NCI-H524 treated with DMSO at 0.1 percent for 48 hours (cell line): ENCODE results near the gene TBC1D30.
"Not testable (repeated sequence)": the region's sequence is repeated elsewhere in the genome, so short reads cannot be mapped to it uniquely, and the experiment has no call there.

Experiments used
- DNase-seq: peaks from one replicate; lab custom pipeline; 2025; lab: John Stamatoyannopoulos, UW

The TBC1D30 gene, protein sequence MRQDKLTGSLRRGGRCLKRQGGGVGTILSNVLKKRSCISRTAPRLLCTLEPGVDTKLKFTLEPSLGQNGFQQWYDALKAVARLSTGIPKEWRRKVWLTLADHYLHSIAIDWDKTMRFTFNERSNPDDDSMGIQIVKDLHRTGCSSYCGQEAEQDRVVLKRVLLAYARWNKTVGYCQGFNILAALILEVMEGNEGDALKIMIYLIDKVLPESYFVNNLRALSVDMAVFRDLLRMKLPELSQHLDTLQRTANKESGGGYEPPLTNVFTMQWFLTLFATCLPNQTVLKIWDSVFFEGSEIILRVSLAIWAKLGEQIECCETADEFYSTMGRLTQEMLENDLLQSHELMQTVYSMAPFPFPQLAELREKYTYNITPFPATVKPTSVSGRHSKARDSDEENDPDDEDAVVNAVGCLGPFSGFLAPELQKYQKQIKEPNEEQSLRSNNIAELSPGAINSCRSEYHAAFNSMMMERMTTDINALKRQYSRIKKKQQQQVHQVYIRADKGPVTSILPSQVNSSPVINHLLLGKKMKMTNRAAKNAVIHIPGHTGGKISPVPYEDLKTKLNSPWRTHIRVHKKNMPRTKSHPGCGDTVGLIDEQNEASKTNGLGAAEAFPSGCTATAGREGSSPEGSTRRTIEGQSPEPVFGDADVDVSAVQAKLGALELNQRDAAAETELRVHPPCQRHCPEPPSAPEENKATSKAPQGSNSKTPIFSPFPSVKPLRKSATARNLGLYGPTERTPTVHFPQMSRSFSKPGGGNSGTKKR

DNA sequence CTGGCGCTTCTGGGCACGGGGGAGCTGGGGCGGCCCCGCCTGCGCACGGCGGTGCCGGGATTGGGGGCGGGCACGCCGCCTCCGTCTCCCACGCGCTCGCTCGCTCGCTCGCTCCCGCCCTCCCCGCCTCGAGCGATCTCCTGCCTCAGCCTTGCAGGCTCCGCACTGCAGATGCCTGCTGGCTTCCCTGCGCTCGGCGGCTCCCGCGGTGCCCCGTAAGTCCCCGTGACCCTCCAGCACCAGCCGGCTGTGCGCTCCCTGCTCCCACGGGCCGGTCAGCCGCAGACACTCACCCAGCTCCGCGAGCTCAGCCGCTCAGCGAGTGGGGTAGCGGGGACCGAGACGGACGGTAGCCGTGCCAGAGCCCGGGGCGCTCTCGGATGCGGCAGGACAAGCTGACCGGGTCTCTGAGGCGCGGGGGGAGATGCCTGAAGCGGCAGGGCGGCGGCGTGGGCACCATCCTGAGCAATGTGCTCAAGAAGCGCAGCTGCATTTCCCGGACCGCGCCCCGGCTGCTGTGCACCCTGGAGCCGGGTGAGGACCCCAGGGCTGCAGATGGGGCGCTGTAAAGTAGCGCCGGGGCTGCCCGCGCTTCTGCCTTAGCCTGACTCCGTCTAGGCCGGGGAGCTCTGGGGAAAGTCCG lies at the start of gene TBC1D30:
Gene TBC1D30 (plus strand): TSS at position 148 of the 643 bp plus-strand sequence. CDS start 233 bp downstream, at position 381.
- peak; percentile 31 for DNase-seq

DNA sequence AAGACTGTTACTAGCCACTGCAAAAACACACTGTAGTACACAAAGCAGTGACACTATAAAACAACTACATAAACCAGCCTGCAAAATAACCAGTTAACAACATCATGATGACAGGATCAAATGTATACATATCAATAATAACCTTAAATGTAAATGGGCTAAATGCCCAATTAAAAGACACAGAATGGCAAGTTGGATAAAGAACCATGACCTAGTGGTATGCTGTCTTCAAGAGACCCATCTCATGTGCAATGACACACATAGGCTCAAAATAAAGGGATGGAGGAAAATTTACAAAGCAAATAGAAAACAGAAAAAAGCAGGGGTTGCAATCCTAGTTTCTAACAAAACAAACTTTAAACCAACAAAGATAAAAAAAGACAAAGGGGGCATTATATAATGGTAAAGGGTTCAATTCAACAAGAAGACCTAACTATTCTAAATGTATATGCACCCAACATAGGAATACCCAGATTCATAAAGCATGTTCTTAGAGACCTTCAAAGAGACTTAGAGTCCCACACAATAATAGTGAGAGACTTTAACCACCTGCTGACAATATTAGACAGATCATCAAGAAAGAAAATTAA lies 49.2 kb upstream of the TBC1D30 start:
- not testable (repeated sequence) for DNase-seq

DNA sequence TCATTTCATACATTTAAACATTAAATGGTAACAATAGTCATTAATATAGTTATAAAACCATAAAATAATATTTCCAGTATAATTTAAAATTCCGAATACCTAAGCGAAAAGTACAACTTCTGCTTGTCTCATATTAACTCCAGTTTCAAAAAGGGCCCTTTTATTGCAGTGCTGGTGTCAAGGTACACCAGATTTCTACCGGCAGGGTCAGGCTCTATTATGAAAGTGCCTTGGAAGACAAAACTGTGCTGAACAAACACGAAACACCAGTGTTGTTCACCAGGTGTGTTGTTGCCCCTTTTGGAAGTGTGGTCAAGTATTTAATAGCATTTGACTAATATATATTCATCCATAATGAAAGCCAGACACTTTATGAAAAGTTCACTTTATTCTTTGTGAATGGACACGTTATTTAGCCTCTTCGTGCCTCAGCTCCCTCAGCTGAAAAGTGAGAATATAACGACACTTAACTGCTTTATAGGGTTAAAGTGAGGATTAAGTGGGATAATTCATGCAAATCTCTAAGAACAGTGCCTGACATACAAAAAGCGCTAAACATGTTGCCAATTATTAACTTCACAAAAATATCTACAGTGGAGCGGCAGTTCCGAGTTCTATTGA lies 45.0 kb upstream of the TBC1D30 start:
- peak; percentile 60 for DNase-seq

DNA sequence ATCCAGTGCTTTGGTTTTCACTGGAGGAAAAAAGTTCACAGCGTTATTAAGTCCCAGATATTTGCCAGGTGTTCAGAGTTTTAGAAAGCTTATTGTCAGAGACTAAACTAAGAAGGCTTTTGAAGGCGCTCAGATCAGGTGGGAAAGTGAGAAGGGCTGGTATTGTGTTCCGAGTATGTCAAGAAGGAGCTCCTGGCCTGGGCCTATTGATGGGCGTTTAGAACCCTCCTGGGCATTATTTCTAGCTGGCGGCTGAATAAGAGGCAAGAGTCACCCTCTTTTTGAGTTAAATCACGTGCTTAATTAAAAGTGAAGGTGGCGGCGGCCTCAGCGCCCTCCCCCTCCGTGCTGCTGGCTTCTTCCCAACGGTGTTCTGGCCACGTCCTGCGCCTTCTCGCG lies 44.3 kb upstream of the TBC1D30 start:
- peak; percentile 48 for DNase-seq

DNA sequence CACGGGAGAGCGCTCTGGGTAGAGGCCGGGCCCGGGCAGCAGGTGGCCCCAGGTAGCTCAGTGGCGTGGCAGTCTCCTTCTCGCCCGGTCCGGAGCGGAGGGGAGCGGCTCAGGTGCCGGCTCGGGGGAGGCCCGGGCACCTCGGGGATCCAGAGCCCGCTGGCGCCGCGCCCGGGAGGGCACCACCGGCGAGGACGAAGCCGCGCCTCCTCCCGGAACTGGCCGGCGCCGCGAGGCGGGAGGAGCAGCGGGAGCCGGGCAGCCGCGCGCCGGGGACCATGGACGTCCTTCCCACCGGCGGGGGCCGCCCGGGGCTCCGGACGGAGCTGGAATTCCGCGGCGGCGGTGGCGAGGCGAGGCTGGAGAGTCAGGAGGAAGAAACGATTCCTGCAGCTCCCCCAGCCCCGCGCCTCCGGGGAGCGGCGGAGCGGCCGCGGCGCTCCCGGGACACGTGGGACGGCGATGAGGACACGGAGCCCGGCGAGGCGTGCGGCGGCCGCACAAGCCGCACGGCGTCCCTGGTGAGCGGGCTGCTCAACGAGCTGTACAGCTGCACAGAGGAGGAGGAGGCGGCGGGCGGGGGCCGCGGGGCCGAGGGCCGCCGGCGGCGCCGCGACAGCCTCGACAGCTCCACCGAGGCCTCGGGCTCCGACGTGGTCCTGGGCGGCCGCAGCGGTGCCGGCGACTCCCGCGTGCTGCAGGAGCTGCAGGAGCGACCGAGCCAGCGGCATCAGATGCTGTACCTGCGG lies 43.7 kb upstream of the TBC1D30 start:
- no peak for DNase-seq

DNA sequence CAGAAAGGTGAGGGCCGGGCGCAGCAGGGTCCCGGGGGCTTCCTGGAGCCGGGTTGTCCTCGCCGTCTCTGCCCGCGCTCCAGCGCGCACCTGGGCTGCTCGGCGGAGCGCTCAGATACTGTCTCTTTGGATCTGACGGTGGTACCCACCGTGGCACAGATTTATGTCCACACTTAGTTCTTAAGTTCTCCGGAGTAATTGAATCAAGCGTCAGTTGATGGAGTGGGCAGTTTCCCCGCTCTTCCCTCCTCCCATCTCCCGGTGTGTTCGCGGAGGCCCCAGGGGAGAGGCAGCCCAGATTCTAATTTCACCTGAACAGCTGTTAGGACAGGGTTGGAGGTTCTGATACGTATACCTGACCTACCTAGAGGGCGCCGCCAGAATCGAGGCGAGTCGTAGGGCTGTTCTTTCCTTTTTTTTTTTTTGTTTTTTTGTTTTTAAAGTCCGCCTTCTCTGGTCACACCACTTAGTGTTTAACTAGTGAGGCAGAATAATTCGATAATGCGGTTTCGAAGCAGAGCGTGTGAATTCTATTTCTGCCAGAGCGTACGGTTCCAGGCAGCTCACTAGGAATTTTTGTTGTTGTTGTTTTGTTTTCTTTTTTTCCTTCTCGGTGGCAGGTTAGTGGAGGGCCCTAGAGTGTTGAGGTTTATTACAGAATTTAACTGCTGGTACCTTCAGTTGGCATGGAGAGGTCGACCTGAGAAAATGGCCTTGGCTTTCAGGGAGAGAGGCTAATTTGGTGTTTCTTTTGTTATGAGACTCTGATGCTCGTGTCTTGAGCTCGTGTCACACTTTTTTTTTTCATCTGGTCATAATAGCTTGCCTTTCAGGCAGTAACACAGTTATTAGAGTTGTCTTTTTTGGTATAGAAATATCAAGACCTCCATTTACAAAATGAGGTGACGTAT lies 42.9 kb upstream of the TBC1D30 start:
- no peak for DNase-seq

DNA sequence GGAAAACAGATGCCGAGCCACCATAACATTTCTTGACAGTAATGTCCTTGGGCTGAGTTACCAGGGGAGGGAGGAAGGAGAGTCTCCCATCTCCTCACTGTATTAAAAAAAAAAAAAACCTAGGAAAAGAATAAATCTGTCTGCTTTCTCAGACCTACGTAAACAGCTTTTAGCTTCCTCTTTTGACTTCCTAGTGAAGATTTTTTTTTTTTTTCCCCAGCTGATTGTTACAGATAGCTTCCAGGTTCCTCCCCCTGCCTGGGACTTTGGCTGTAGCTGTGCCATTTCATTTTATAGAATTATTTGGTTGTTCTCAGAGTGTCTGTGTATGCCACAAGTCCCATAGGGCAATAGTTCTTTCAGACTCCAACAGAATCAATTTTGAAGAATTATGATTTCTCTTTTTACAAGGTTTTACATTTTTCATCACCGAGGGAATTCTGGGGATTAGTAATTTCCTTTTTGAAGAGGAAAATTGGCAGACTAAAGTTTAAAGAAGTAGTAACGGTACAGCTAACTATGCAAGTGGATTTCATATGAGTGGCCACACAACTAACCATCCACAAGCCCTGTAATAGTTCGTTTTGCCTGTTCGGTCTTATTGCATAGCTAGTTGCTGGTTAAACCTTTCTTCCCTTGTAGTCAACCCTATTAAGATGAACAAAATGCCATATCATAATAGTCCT lies 42.1 kb upstream of the TBC1D30 start:
- no peak for DNase-seq

DNA sequence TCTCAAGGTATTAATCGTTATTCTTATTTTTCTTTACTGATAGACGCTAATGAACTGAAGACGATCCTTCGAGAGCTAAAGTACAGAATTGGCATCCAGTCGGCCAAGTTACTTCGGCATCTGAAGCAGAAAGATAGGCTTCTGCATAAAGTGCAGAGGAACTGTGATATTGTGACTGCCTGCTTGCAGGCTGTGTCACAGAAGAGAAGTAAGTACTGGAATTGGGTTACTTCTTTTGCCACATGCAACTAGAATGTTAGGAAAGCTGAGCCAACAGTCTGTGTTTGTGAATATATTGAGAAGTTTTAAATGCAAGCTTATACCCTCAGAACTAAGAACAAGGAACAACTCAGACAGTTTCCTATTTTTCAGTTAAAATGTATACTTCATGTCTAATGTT lies 38.6 kb upstream of the TBC1D30 start:
- DNase-seq: no peak

DNA sequence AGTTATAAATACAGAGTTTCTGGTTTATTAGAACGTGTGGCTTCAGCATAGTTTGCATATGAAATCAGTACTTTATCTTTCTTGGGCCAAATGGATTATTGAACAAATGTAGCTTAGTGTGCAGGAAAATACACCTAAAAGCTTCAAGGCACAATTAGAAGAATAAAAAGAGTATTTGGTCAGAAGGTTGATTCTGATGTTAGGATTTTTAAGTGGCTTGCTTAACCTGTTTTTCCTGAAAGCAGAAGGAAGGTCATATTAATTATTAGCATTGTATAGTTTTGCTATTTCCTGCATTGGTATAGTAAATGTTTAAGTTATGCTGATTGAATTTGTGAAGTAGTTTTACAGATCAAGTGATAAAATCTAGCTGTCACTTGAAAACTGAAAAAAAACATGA lies 34.3 kb upstream of the TBC1D30 start:
- DNase-seq: no peak

DNA sequence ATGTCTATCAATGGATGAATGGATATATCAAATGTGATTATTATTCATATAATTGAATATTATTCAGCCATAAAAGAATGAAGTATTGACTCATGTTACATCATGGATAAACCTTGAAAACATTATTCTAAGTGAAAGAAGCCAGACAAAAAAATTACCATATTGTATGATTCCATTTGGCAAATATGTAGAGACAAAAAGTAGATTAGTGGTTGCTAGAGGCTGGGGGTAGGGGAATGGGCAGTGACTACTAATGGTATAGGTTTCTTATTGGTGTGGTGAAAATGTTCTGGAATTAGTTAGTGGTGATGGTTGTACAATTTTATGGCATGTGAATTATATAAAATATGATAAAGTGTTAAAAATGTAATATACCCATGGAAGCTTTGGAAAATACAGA lies 33.4 kb upstream of the TBC1D30 start:
- no peak for DNase-seq

DNA sequence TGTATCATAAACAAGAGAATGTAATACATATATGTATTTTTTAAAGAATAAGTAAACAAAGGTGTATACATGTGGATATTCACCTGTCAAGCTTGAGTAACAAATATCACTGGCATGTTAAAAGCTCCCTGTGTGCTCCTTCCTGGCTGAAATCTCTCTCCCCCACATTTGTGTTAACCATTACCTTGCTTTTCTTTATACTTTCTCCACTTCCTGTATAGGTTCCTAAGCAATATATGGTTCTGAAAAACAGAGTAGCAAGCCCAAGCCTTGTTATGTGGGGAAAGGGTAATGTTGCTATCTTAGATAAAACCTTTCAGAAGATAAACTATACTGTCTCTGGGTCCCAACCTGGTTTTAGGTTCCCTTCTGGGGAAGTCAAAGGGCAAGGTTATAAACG lies 32.3 kb upstream of the TBC1D30 start:
- no peak for DNase-seq

DNA sequence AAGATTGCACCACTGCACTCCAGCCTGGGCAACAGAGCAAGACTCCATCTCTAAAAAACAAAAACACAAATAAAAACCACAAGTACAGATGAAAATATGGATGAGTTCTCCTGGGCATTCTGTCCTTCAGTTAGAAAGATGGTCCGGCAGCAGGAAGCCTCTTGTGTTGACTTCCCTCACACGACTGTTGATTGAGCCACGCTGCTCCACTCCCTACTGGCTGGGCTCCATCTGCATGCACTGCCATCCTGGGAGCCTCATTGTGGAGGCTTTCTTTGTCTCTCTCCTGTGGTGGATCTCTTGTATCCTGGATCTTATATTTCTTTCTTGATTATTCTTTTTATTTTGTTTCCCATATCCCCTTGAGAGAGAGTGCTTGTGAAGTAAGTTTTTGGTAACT lies 30.8 kb upstream of the TBC1D30 start:
- DNase-seq: no peak

DNA sequence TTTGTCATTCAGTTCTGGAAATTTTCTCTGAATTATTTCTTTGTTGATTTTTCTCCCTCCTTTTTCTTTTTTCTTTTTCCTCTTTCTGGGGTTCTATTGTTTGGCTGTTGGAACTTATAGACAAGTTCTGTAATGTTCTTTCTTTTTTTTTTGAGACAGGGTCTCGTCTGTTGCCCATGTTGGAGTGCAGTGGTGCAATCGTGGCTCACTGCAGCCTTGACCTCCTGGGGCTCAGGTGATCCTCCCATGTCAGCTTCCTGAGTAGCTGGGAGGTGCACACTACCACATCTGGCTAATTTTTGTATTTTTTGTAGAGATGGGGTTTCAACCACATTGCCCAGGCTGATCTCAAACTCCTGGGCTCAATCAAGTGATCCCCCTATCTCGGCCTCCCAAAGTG lies 30.1 kb upstream of the TBC1D30 start:
- no peak for DNase-seq

DNA sequence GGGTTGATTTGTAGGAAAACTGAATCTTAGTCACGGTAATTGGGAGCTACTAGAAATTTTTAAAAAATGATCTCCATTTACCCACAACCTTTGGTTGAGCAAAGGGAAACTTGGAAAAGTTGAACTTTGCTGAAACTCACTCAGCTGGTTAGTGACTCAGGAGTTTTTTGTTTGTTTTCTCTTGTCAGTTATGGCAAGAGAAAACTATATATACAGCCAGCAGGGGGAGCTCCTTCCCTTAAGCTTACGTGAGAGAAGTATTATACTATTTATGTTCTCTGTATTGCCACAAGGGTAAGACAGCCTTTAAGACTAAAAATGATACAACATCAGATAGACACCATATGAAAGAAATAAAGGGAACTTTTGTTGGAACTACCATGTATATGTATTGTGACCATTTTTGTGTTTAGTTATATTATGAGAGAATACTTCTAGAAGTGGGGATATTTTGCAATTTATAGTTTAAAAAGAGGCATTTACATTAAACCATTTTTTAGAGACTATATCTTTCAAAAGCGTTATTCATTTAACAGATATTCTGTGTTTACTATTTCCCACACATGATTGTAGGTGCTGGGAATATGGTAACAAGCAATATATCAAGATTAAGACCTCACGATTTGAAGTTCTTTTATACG lies 28.1 kb upstream of the TBC1D30 start:
- peak; percentile 27 for DNase-seq

DNA sequence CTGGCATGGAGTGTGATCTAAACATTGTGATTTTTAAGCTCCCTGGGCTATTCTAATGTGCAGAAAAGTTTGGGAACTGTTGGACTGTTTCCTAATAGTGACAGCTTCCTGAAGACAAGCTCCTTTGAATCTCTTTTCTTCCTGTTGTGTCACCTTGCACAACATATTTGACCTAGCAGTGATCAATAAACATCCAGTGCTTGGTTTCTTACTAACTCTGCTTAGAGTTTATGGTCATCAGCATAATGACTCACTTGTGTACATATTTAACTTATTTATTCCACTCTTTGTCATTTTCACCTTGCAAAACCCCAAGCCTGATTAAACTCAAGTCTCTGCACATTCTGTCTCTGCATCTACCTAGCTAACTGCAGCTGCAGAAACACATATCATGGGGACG lies 27.3 kb upstream of the TBC1D30 start:
- DNase-seq: no peak

DNA sequence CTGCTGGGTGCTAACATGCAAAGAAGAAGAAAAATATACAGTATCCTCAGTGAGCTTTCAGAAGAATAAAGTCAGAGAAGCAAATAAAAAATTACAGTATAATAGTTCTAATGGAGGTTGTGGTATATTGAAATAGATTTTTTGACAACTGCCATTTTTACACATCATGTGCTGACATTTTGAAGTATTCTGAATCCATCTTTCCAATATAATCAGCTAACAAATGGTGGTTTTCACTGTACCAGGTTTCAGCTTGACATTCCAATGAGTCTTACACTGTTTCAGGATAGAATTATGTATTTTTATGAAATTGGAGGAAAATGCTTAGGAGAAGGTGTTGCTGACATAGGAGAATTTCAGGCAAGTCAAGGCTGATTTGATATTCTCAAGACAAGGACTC lies 26.3 kb upstream of the TBC1D30 start:
- DNase-seq: no peak

DNA sequence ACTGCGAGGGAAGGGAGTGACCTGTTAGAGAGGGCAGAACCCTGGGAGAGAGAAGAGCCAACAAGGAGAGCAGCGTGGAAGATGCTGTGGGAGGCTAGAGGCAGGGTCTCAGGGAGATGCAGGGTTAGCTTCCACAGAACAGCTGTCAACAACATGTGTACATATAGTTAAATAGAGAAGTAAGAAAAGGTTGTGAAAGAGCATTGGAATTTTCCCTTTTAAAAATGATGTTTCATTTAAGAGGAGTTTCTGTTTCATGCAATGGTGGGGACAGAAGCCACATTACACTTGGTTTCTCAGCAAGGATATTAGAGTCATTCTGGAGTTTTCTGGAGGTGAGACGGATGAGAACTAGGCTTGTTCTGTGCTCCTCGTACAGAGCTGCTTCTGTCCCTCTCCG lies 23.8 kb upstream of the TBC1D30 start:
- DNase-seq: no peak

DNA sequence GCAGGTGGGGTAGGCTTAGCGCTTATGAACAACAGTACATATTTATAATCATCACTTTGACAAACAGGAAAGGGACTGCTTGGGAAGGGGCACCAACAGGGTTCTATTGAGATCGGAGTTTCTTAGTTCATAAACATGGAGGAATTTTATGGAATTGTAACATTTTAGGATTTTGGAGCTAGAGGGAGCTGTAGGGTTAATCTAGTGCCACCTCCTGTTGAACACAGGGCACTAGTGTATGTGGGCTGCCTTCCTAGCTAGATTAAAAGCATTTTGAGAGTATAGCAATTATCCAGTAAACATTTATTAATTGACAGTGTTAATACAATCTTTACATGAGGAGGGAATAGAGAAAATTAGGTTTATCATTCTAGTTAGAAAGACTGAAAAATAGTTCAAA lies 23.1 kb upstream of the TBC1D30 start:
- DNase-seq: no peak

DNA sequence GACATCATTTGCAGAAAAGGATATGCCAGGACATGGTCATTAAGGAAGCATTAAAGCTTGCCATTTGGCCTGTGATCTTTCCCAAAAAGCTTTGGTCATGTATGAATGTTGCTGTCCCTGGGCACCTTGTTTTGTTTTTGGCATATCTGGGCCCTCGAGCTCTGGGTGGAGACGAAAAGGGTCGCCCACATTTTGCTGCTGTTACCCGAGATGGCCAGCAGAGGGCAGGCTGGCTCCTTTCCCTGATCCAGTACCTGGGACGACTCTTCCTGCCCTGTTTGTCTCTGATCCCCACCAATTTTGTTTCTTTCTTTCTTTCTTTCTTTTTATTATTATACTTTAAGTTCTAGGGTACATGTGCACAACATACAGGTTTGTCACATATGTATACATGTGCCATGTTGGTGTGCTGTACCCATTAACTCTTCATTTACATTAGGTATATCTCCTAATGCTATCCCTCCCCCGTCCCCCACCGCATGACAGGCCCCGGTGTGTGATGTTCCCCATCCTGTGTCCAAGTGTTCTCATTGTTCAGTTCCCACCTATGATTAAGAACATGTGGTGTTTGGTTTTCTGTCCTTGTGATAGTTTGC lies 22.2 kb upstream of the TBC1D30 start:
- peak; percentile 20 for DNase-seq
